Measurements from ENCODE around the gene SIX5. TPM values are rescaled to one million over a fixed set of nuclear protein-coding genes. Genes with fewer than 3 reads are reported as not detected.

SIX5 gene
- total RNA-seq, 1 donor from 2014 or later, result 3.4 TPM

GRCh38 chr19:45793178-45793564, 24.1 kb upstream of the SIX5 start:
- no peak for DNase-seq (ENCODE audit: low read depth, low spot score)

DNA sequence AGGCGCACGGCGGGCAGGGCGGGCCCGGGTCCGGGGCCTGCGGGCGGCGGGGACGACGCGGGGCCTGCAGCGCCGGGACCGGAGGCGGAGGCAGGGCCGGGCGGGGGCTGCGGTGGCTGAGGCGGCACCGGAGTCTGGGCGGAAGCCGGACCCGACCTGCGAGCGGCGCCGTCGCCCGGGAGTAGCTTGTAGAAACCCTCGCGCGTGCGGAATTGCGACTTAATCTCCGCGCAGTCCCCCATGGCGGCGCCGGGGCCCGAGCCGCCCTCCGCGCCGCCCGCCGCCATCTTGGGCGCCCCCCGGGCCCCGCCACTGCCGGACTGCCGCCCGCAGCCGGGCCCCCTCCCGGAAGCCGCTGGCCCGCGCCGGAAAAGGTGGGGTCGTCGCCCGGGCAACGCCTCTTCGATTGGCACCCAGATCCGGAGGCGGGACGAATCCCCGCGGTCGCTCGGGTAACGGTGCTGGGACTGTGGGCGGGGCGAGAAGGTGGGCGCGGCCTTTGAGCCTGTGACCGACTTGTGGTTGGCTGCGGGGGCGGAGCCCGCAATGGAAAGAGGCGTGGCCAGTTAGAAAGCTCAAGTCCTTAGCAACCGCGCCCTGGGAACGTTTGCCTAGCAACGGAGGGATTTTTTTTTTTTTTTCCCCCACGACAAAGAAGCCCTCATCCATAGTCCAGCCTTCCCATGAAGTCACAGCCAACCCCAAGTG, 23.6 kb upstream of the SIX5 start, which contains the start of gene DMWD:
Gene DMWD, minus strand, starts transcription at position 376 of the 708 bp plus-strand sequence. Its CDS starts 89 bp downstream, at position 287.
- peak; percentile 96 for DNase-seq (ENCODE audit: low read depth, low spot score)

DNA sequence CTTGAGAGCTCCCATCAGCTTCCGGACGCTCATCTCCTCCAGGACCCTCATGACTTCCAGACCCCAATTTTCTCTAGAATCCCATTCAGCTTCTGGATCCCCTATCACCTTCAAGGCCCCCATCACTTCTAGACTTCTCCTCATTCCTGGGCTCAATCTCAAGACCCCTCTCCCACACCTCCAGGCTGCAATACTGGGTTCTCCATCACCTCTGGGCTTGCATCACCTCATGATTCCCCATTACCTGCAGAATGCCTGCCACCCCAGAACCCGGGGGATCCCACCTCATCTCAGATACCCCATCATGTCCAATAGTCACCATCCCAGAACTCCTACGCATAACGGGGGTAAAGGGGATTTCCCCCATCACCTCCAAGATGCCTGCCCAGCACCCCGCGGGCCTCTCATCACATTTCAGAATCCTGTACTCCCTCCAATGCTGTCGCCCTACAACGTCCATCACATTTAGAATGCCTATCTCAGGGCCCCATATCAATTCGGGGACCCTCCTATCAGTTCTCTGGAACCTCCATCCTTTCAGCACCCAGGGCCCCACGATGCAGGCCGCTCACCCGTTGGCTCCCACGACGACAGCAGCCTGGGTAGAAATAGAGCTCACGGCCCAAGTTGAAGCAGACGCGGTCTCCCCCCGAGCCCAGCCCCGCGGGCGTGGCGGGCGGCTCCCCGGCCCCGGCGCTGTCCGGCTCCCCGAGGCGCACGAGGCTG, 22.9 kb upstream of the SIX5 start:
- no peak for DNase-seq (ENCODE audit: low read depth, low spot score)

DNA sequence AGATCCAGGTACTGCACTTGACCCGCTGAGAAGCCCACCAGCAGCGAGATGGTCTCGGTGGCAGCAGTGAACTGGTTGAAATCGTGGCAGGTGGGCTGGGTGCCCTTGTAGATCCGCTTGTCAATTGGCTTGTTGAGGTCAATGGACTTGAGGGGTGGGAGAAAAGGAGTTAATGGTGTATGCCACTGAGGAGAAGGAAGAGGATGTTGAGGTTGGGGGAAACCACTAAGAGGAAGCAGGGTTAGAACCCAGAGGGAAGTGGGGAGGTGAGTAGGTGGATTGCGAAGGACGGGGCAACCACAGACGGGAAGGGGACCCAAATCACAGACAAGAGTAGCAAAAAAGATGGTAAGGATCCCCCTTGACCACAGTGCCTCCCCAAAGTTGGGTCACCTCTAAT, 21.9 kb upstream of the SIX5 start:
- no peak for DNase-seq (ENCODE audit: low read depth, low spot score)

- no peak for DNase-seq (ENCODE audit: low read depth, low spot score)
These were observed 20.2 kb upstream of the SIX5 start for GRCh38 chr19:45789035-45789786.

- no peak for DNase-seq (ENCODE audit: low read depth, low spot score)
These were observed 17.5 kb upstream of the SIX5 start for GRCh38 chr19:45786533-45786894.

DNA sequence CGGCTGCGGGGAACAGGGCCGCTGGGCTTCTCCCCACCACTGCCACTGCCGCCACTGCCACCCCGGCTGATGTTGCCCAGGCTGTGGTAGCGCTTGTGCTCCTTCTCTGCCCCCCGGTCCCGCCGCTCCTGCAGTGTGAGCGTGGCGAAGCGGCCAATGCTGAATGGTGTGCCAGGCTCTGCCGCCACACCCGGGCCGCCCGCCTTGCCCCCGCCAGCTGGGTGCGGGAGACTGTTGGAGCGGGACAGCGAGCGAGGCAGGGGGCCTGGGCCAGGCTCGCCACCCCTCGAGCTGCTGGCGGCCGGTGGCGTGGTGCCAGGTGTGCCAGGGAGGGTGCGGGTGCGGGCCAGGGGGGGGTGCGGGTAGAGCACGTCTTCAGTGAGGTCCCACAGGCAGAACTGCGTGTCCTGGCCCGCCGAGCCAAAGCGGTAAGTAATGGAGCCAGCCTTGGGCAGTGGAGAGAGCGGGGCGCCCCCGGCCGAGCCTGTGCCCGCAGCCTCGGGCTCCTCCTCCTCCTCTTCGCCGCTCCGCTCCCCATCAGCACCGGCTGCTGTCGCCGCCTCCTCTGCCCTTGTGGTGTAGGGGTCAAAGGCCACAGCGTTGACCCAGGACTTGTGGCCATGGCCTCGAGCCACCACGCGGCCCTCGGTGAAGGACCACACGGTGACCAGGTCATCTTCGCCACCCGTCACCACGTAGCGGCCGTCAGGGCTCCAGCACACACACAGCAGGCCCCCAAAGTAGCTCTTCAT, 16.9 kb upstream of the SIX5 start:
- no peak for DNase-seq (ENCODE audit: low read depth, low spot score)

DNA sequence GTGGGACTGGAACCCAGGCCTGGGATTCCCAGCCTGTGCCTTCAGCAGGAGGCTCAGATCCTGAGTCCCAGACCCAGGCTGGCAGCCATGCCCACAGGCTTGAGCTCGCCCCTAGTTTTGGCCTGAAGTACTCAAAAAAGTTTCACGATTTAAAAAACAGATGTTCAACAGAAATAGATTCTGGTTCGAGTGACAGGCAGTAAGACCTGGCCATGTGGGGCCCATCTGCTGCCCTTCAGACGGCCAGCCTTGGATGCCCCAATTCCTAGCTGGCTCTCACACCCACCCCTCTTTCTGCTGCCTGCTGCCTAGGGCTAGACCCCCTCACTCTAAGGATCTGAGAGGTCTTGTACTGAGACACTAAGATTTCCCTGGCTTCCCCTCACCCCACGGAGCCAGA, 16.0 kb upstream of the SIX5 start:
- DNase-seq (ENCODE audit: low read depth, low spot score), result no peak

- DNase-seq (ENCODE audit: low read depth, low spot score), result no peak
These were observed 15.0 kb upstream of the SIX5 start for GRCh38 chr19:45784096-45784495.

GRCh38 chr19:45782820-45783785, 14.1 kb upstream of the SIX5 start:
- no peak for DNase-seq (ENCODE audit: low read depth, low spot score)

- no peak for DNase-seq (ENCODE audit: low read depth, low spot score)
These were observed 13.2 kb upstream of the SIX5 start, which contains the start of gene DMPK for GRCh38 chr19:45782162-45782691. DMPK (minus strand) TSS chr19:45782490; CDS start chr19:45782352, 138 bp downstream.

DNA sequence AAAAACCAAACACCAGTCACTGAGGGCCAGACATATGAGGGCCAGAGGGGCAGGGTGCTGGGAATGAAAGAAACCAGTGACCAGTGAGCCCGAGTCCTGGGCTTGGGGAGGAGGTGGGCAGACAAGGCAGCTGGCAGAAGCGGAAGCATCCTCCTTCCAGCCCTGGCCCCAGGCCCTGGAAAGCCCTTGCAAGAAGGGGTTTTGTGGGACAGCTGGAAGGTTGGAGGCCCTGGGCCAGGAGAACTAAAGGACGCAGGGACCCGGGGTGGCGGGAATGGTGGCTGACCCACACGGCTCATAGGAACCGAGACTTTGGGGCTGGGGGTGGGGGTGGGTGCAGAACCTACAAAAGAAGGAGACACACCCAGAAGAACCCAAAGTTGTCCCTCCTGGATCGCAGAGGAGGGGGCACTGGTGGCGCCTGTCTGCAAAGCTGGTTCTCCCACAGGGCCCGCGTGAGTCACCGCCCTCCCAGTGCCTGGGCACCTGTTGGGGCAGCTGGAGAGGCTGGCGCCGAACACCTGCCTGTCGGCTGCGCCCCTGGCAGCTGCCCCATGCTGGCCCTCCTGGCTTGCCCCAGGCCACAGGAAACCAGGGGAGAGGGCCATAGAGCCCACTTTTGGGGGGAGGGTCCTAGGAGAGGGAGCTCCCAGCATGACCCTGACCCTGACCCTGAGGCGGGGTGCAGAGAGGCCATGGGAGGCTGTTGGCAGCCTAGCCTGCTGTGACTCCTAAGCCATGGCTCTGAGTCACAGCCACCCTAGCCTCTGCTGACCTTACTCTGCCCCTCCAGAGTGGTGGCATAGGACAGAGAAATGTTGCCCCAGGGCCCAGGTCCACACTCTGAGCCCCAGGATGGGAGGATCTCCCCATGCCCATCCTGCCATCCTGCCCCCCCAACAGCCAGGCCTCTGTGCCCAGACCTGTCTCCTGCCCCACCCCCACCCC, 12.4 kb upstream of the SIX5 start:
- no peak for DNase-seq (ENCODE audit: low read depth, low spot score)

GRCh38 chr19:45780448-45781213, 11.6 kb upstream of the SIX5 start:
- DNase-seq (ENCODE audit: low read depth, low spot score), result no peak

DNA sequence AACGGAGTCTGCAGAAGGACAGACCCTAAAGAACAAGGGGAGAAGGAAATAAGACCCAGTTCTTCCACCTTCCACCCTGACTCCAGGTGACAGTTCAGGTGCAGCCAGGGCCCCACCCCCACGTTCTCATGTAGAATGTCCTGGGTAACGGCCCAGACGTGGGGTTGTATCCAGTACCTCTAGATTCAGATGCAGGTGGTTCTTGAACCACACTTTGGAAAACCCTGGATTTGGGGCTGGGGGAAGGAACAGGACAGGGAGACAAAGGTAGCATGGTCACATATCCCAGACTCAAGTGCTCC, 11.0 kb upstream of the SIX5 start:
- DNase-seq (ENCODE audit: low read depth, low spot score), result no peak

DNA sequence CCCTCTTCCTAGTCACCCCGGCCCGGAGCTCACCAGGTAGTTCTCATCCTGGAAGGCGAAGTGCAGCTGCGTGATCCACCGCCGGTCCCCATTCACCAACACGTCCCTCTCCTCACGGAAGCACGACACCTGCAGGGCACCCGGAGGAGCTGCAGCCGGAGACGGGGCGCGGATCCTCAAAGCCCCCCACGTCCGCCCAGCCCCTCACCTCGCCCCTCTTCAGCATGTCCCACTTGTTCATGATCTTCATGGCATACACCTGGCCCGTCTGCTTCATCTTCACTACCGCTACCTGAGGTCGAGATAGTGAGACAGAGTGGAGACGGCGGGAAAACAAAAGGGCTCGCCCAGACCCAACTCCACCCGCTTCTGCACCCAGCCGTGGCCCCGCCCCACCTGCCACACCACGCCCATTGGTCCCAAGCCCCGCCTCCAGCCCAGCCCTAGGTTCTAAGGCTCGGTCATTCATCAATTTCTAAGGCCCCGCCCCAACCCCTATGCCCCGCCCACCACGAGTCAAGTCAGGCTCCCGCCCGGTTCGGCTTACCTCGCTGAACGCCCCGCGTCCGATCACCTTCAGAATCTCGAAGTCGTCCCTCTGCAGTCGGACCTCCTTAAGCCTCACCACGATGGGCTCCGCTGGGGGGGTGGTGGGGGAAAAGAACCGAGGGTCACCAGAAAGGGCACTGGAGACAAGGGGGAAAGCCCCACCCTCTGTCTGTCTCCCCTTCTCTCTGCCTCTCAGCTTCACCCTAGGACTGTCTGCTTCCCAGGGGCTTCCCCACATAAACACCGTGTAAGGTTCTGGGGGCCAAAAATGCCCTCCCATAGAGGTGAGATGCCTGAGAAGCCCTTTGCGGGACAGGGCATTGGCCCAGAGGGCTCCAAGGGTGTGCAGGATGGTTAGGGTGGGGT, 10.4 kb upstream of the SIX5 start:
- DNase-seq (ENCODE audit: low read depth, low spot score), result no peak

- DNase-seq (ENCODE audit: low read depth, low spot score), result no peak
These were observed 9.1 kb upstream of the SIX5 start for GRCh38 chr19:45778010-45778661.

Measured in pulmonary artery endothelial cell (primary cell).